Rectal smooth muscle tissue (tissue), 1 donor: ENCODE measurements around the gene NLGN4X.

Experiments used
- H3K27ac ChIP-seq: one replicate; pipeline ENCODE4 v1.7.0; 2013; ENCODE audit warnings: low read depth, low read length, inconsistent platforms
- H3K27me3 ChIP-seq: one replicate; pipeline ENCODE4 v1.7.0; 2013; ENCODE audit warnings: low read length; ENCODE audit not compliant: control insufficient read depth, insufficient read depth
- H3K36me3 ChIP-seq: one replicate; pipeline ENCODE4 v1.7.0; 2013; ENCODE audit warnings: low read length; ENCODE audit not compliant: control insufficient read depth, insufficient read depth
- H3K4me1 ChIP-seq: one replicate; pipeline ENCODE4 v1.7.0; 2013; ENCODE audit warnings: low read length; ENCODE audit not compliant: control insufficient read depth, insufficient read depth
- H3K4me3 ChIP-seq: one replicate; pipeline ENCODE4 v1.7.0; 2013; ENCODE audit warnings: low read length
- H3K9ac ChIP-seq: one replicate; pipeline ENCODE4 v1.7.0; 2013; ENCODE audit warnings: low read length

The NLGN4X gene

DNA sequence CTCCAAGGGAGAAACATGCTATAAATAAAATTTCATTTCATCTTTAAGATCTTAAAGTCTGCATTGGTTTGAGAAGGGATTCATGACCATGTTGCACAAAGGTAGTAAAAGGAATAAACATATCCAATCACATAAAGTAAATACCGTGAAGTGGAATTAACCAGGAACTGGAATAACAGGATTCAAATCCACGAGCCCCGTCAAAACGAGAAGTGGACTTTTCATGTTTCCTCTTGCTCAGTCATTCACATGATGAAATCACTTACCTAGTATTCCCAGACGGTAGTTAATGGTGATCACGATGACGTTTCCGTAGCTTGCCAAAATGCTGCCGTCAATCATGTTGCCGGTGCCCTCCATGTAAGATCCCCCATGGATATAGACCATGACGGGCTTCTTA, 199.7 kb downstream of the NLGN4X start:
- no peak overlapping the region for H3K4me3 ChIP-seq
- no peaks in the 10 kb centered on the region for H3K4me1 ChIP-seq
- H3K27ac ChIP-seq = no peak overlapping the region
- H3K9ac ChIP-seq = no peak overlapping the region
- no peaks in the 10 kb centered on the region for H3K36me3 ChIP-seq
- no peaks in the 10 kb centered on the region for H3K27me3 ChIP-seq

DNA sequence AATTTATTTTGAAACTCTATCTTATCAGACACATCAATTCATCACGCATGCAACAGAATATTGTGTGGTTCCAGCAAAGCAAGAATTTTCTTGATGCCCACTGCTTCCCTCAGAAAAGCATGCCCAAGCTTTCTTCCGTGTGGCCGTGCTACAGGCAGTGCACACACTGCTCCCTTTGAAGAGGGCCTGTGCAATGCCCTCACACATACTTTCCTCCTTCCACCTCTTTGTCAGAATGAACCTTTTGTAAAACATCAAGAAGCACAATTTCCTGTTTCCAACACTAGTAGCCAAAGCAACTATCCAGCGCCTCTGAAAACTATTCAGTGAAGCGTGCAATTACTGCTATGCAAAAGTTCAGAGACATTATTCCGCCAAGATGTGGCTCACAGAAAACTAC, 201.7 kb downstream of the NLGN4X start:
- H3K27ac ChIP-seq = no peak overlapping the region
- H3K9ac ChIP-seq = no peak overlapping the region
- H3K4me1 ChIP-seq = no peaks in the 10 kb centered on the region
- no peaks in the 10 kb centered on the region for H3K36me3 ChIP-seq
- H3K27me3 ChIP-seq = no peaks in the 10 kb centered on the region
- no peak overlapping the region for H3K4me3 ChIP-seq

DNA sequence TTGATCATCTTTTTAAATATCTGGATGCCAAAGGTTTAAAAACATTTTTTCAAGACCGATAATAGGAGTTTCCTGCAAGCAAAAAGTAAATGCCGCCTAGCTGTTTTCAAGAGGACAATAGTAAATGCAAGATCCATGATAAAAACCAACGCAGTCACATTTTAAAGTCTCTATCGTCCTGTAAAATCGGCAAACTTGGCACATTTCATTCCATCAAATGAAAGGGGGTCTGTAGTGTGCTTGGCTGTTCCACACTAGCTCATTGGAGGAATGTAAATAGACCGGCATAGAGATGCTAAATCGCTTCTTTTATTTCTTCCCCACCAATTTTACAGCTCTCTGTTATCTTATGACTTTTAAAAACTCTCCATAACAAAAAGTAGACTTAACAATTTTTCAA, 202.2 kb downstream of the NLGN4X start:
- Histone ChIP-seq H3K27me3 (no peaks in the 10 kb centered on the region), H3K36me3 (no peaks in the 10 kb centered on the region), H3K4me1 (no peaks in the 10 kb centered on the region), H3K9ac (no peak overlapping the region), H3K4me3 (no peak overlapping the region), H3K27ac (no peak overlapping the region)

DNA sequence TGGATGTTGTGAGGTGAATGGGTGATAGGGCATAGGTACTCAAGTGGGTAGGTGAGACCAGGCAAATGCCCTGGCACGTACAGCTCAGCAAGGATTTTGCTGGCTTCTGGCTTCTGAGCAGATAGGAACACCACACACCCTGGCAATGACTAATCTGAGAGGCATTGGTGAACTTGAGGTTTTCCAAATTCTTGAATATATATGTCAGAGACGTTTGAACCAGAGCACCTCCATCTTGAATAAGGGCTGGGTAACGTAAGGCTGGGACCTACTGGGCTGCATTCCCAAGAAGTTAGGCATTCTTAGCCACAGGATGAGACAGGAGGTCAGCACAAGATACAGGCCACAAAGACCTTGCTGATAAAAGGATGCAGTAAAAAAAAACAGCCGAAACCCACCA, 204.5 kb downstream of the NLGN4X start:
- H3K9ac ChIP-seq = no peak overlapping the region
- no peaks in the 10 kb centered on the region for H3K36me3 ChIP-seq
- no peaks in the 10 kb centered on the region for H3K4me1 ChIP-seq
- no peak overlapping the region for H3K4me3 ChIP-seq
- no peak overlapping the region for H3K27ac ChIP-seq
- no peaks in the 10 kb centered on the region for H3K27me3 ChIP-seq

DNA sequence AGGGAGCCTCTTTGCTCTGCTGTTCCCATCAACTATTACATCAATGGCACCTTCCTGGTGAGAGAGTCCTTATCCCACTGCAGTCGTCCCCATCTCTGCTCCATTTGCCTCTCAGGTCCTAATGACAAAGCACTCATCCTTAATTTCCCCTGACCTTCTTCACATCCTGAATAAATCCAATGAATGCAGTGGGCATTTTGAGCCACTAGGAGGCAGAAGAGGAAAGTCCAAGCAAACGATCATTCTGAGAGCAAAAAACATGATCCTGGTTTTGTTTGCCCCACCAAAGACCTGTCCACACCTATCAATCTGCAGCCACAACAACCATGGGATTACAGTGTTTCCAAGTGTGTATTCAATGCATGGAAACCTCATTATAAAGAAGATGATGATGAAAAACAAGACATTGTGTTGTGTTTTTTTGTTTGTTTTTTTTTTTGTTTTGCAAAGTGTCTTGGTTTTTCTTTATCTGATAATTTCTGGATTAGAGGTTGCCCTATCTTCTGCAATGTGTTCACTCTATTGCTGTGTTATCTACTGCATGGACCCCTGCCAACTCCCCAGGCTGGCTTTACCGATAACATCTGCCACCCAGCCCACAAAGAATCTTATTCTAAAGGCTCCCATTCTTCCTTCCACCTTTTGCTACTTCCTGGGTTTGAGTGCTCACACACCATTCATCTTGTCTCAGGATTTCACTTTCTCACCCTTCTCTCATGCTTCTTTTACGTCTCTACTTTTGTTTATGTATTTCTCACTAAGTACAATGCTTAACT, 207.2 kb downstream of the NLGN4X start:
- no peaks in the 10 kb centered on the region for H3K36me3 ChIP-seq

DNA sequence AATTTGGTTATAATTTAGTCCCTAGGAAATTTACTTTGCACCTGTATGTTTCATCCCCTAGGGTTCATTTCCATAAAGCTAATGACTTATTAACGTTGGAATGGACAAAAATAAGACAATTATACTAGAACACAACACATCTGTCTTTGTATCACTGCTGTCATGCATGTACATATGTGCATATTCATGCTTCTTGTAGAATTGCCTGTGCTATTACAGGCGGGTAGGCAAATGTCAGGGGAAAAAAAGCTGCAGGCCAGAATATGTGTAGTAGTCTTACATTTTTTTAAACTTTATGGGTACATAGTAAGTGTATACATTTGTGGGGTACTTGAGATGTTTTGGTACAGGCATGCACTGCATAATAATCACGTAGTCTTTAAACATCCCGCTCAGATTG, 209.6 kb downstream of the NLGN4X start:
- H3K4me3 ChIP-seq = no peak overlapping the region
- H3K36me3 ChIP-seq = no peaks in the 10 kb centered on the region
- H3K4me1 ChIP-seq = no peaks in the 10 kb centered on the region
- no peak overlapping the region for H3K27ac ChIP-seq
- H3K27me3 ChIP-seq = no peaks in the 10 kb centered on the region
- H3K9ac ChIP-seq = no peak overlapping the region

More for the DNA sequence above, 207.2 kb downstream of the NLGN4X start:
- Histone ChIP-seq H3K27me3 (no peaks in the 10 kb centered on the region), H3K9ac (no peak overlapping the region), H3K27ac (no peak overlapping the region), H3K4me3 (no peak overlapping the region), H3K4me1 (no peaks in the 10 kb centered on the region)

DNA sequence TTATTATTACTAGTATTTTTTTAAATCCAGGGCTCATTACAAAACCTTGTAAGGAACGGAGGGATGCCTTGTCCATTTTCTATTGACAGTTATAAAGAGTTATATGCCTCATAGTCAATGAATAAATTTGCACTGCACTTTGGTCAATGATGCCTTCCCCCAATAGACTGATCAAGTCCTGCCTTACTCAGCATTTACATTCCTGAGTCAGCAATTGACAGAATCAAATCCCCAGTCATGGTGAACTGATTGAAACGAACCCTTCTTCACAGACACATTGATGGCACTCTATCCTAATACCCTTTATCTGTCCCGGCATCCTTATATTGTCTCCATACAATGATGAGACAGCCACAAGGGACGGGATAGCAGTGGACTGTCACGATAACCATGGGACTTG, 213.2 kb downstream of the NLGN4X start:
- Histone ChIP-seq H3K9ac (no peak overlapping the region), H3K4me1 (no peaks in the 10 kb centered on the region), H3K4me3 (no peak overlapping the region)

DNA sequence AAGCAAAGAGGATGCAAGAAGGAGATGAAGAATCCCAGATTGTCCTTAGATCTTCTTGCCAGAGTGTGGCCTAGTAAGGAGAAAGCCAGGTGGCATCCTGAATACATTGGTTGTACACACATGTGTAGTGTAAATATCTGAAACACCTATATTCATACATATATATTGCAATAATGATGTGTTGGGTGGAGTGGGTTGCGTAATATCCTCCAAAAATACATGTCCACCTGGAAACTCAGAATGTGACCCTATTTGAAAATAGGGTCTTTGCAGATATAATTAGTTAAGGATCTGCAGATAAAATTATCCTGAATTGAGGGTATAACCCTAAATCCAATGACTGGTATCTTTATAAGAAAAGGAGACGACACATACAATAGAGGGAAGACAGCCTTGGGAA, 216.3 kb downstream of the NLGN4X start:
- H3K4me3 ChIP-seq = no peak overlapping the region
- H3K9ac ChIP-seq = no peak overlapping the region
- H3K36me3 ChIP-seq = no peaks in the 10 kb centered on the region
- H3K27me3 ChIP-seq = no peaks in the 10 kb centered on the region
- H3K27ac ChIP-seq = no peak overlapping the region
- no peaks in the 10 kb centered on the region for H3K4me1 ChIP-seq

More for the DNA sequence above, 213.2 kb downstream of the NLGN4X start:
- no peak overlapping the region for H3K27ac ChIP-seq
- H3K36me3 ChIP-seq = no peaks in the 10 kb centered on the region
- H3K27me3 ChIP-seq = no peaks in the 10 kb centered on the region

DNA sequence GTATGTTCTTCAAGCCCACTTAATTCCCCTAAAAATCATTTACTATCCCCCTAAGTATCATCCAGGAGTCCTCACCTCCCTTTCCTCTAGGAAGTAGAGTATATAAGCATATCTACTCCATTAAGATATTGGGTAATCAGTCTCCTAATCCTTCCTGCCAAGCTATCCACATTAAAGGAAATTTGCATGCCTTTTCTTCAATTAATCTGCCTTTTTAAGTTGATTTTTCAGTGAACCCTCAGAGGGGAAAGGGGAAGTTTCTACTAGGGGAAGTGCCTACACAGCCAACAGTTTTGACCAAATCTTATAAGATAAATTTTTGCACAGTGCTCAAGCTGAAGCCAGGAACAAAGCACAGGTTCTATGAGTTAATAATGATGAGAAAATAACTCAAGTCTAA, 222.8 kb downstream of the NLGN4X start:
- no peaks in the 10 kb centered on the region for H3K27me3 ChIP-seq
- H3K27ac ChIP-seq = no peak overlapping the region
- no peak overlapping the region for H3K4me3 ChIP-seq
- H3K9ac ChIP-seq = no peak overlapping the region
- no peaks in the 10 kb centered on the region for H3K36me3 ChIP-seq
- no peaks in the 10 kb centered on the region for H3K4me1 ChIP-seq

DNA sequence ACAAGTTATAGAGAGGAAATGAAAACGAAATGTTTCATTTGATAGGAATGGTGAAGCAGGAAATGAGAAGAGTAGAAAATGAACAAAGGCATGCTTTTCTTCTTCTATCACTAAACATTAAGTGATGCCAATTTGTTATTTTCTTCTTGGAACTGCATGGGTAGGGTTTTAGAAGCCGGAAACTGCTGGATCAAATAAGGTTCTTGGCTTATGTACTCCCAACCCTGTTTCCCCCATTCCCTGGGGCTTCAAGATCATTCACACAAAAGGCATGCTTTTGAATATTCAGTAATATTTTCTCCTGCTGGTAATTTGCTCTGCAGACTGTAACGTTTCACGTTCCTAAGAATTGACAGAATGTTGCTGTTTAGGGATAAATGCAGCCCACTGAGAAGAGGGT, 224.1 kb downstream of the NLGN4X start:
- H3K4me3 ChIP-seq = no peak overlapping the region
- H3K27me3 ChIP-seq = no peaks in the 10 kb centered on the region
- H3K27ac ChIP-seq = no peak overlapping the region
- H3K36me3 ChIP-seq = no peaks in the 10 kb centered on the region
- no peak overlapping the region for H3K9ac ChIP-seq
- no peaks in the 10 kb centered on the region for H3K4me1 ChIP-seq

DNA sequence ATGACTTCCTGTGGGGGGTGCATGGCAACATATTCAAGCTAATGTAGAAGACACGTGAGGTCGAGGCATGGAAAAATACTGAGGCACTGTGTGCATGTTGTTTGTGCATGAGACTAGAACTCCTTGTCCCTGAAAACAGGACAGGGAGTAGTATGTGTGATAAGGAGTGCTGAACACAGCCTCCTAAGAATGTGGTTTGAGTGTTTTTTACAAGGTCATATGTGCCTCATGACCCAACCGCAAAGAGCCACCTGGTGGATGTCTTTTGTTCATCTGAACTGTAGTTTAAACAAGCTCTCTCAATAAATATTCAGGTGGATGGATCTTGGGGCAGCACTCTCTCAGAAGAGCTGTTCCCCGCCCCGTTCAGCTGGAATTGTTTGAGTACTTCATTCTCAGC, 226.6 kb downstream of the NLGN4X start:
- no peaks in the 10 kb centered on the region for H3K27me3 ChIP-seq
- no peaks in the 10 kb centered on the region for H3K36me3 ChIP-seq
- no peak overlapping the region for H3K9ac ChIP-seq
- H3K4me3 ChIP-seq = no peak overlapping the region
- no peaks in the 10 kb centered on the region for H3K4me1 ChIP-seq
- no peak overlapping the region for H3K27ac ChIP-seq

DNA sequence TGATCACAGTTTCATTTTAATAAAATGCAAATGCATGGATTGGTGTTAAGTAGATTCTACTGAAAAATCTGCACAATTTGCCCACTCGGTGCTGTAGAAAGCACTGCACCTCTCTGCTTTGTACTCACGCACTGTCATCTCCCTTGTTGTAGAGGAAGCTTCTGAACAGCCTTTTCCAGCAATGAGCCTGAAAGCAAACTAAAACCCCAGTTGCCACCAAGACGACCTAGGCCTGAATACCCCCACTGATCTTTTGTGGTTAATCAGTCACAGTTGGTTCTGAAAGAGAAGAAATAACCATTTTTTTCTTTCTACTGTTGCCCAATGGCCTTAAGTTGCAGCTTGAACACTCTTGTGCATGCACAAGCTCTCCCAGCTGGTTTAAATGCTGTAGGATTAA, 229.8 kb downstream of the NLGN4X start:
- Histone ChIP-seq H3K27me3 (no peaks in the 10 kb centered on the region), H3K9ac (no peak overlapping the region), H3K4me3 (no peak overlapping the region), H3K36me3 (no peaks in the 10 kb centered on the region), H3K27ac (no peak overlapping the region), H3K4me1 (no peaks in the 10 kb centered on the region)

DNA sequence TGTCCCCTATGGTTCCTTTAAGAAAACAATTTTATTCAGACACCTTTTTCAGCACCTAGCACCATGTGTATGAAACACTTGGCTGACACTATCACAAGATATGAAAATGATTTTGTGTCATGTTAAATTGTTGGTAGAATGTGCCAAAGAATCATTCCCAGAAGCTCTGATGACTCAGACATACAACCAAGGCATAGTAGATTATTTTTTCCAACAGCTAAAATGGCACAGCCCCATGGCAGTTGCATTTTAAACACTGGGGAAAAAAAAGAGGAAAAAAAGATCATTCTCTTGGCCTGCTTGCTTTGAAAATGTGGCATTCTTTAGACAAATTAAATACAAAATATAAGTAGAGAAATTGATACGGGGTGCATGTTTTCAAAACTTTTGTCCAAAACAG, 230.2 kb downstream of the NLGN4X start:
- Histone ChIP-seq H3K27me3 (no peaks in the 10 kb centered on the region), H3K36me3 (no peaks in the 10 kb centered on the region), H3K9ac (no peak overlapping the region), H3K4me3 (no peak overlapping the region), H3K27ac (no peak overlapping the region), H3K4me1 (no peaks in the 10 kb centered on the region)
